ENCODE data around the gene KLHDC4. TPM values are rescaled to one million over a fixed set of nuclear protein-coding genes. Genes with fewer than 3 reads are reported as not detected.
"Not testable (repeated sequence)": the region's sequence is repeated elsewhere in the genome, so short reads cannot be mapped to it uniquely, and the experiment has no call there.

Gene KLHDC4
- total RNA-seq, 6 experiments from 2014 or later, result 11.6 to 22.7 (median 14.4) TPM

GRCh38 chr16:87721622-87722585 is 43.9 kb downstream of the KLHDC4 start:
- ATAC-seq (no peak), DNase-seq (no peak)
- peaks cover 0 to 3% (median 0%) of the 10 kb centered on the region in 4 donors for H3K36me3 ChIP-seq
- no peaks in the 10 kb centered on the region for H3K9me3 ChIP-seq
- H3K4me1 ChIP-seq, result no peaks in the 10 kb centered on the region
- WGBS (ENCODE audit: insufficient coverage, low coverage, low lambda C conversion rate, missing lambda C conversion rate), result 75% methylated on average over 4 of the region's 33 CpGs
- no peak overlapping the region for H3K4me3 ChIP-seq
- H3K27ac ChIP-seq, result no peak overlapping the region
- TF ChIP-seq CTCF (IDR thresholded peaks at IDR 0.05) (no peak), POLR2A (IDR thresholded peaks at IDR 0.05) (no peak)
- intact Hi-C loops (cut with DNase I), result no loop called here
- no peaks in the 10 kb centered on the region for H3K27me3 ChIP-seq

- no peaks in the 10 kb centered on the region for H3K9me3 ChIP-seq
- no peak overlapping the region for H3K27ac ChIP-seq
- no peaks in the 10 kb centered on the region for H3K4me1 ChIP-seq
- no peak for DNase-seq
- no peak overlapping the region for H3K4me3 ChIP-seq
- ATAC-seq, result no peak
- TF ChIP-seq CTCF (IDR thresholded peaks at IDR 0.05) (no peak), POLR2A (IDR thresholded peaks at IDR 0.05) (no peak)
- WGBS (ENCODE audit: insufficient coverage, low coverage, low lambda C conversion rate, missing lambda C conversion rate), result 100% methylated on average over 7 of the region's 24 CpGs
- intact Hi-C loops (cut with DNase I), result no loop called here
- no peaks in the 10 kb centered on the region for H3K27me3 ChIP-seq
- no peaks in the 10 kb centered on the region for H3K36me3 ChIP-seq
These were observed 45.3 kb downstream of the KLHDC4 start for GRCh38 chr16:87720446-87720845.

GRCh38 chr16:87718831-87719230 is 47.0 kb downstream of the KLHDC4 start:
- H3K4me1 ChIP-seq; ATAC-seq; DNase-seq; H3K4me3 ChIP-seq; H3K27me3 ChIP-seq; intact Hi-C loops (cut with DNase I); H3K9me3 ChIP-seq; H3K36me3 ChIP-seq; H3K27ac ChIP-seq: not testable (repeated sequence)
- 84% methylated on average over 8 of the region's 28 CpGs for WGBS (ENCODE audit: insufficient coverage, low coverage, low lambda C conversion rate, missing lambda C conversion rate)

- H3K27ac ChIP-seq, result no peak overlapping the region
- no peaks in the 10 kb centered on the region for H3K4me1 ChIP-seq
- intact Hi-C loops (cut with DNase I), result no loop called here
- no peaks in the 10 kb centered on the region for H3K27me3 ChIP-seq
- H3K4me3 ChIP-seq, result no peak overlapping the region
- no peak for ATAC-seq
- H3K36me3 ChIP-seq, result peaks cover 0 to 2% (median 0%) of the 10 kb centered on the region in 4 donors
- no peaks in the 10 kb centered on the region for H3K9me3 ChIP-seq
- no peak for DNase-seq
- TF ChIP-seq CTCF (IDR thresholded peaks at IDR 0.05) (no peak), POLR2A (IDR thresholded peaks at IDR 0.05) (no peak)
- 97% methylated on average over 4 of the region's 12 CpGs for WGBS (ENCODE audit: insufficient coverage, low coverage, low lambda C conversion rate, missing lambda C conversion rate)
These were observed 50.1 kb downstream of the KLHDC4 start for GRCh38 chr16:87715658-87716057.

GRCh38 chr16:87715231-87715630 is 50.6 kb downstream of the KLHDC4 start:
- WGBS (ENCODE audit: insufficient coverage, low coverage, low lambda C conversion rate, missing lambda C conversion rate), result 97% methylated on average over 11 of the region's 16 CpGs
- Histone ChIP-seq H3K4me3 (no peak overlapping the region), H3K27me3 (no peaks in the 10 kb centered on the region), H3K4me1 (no peaks in the 10 kb centered on the region), H3K27ac (no peak overlapping the region), H3K36me3 (peaks cover 0 to 2% (median 0%) of the 10 kb centered on the region in 4 donors), H3K9me3 (no peaks in the 10 kb centered on the region)
- DNase-seq (no peak), ATAC-seq (no peak)
- TF ChIP-seq CTCF (IDR thresholded peaks at IDR 0.05), result no peak
- intact Hi-C loops (cut with DNase I), result no loop called here
